WTC11 (cell line): ENCODE measurements around the gene GNPTG. TPM values are rescaled to one million over a fixed set of nuclear protein-coding genes. Genes with fewer than 3 reads are reported as not detected.

Source experiments
- ATAC-seq: fragments of 200-7000 bp; cut with Tn5 transposase; 2 replicates; pipeline ENCODE4 v1.10.0; 2021; ENCODE audit warnings: mild to moderate bottlenecking, moderate library complexity
- CTCF ChIA-PET: fragments of 300-600 bp; sonication (Branson Sonifier 250); formaldehyde crosslinking; loops from one replicate; lab custom pipeline; 2021; ENCODE audit warnings: antibody characterized with exemption; lab: Charles Lee
- POLR2A ChIA-PET: fragments of 350-600 bp; sonication (Branson Sonifier 250); formaldehyde crosslinking; loops from one replicate; lab custom pipeline; 2021; ENCODE audit warnings: antibody characterized with exemption; lab: Charles Lee
- DNase-seq: peaks from one replicate; pipeline ENCODE4 v3.0.0; 2021; ENCODE audit warnings: low spot score
- H3K27ac Mint-ChIP-seq: 2 replicates; pipeline ENCODE4 v1.8.0; 2021; ENCODE audit warnings: mixed read lengths
- H3K27me3 Mint-ChIP-seq: 2 replicates; pipeline ENCODE4 v1.8.0; 2021; ENCODE audit warnings: low read depth, mild to moderate bottlenecking, moderate library complexity, mixed read lengths
- H3K36me3 Mint-ChIP-seq: 2 replicates; pipeline ENCODE4 v1.8.0; 2021; ENCODE audit warnings: mixed read lengths
- H3K4me1 Mint-ChIP-seq: 2 replicates; pipeline ENCODE4 v1.8.0; 2022; ENCODE audit warnings: mixed read lengths
- H3K4me3 Mint-ChIP-seq: 2 replicates; pipeline ENCODE4 v1.8.0; 2021; ENCODE audit warnings: mild to moderate bottlenecking, moderate library complexity, mixed read lengths
- H3K9me3 Mint-ChIP-seq: 2 replicates; pipeline ENCODE4 v1.8.0; 2021; ENCODE audit warnings: mixed read lengths
- ATF1 ChIP-seq: sonication (generic); formaldehyde crosslinking; IDR thresholded peaks from 2 replicates; pipeline ENCODE4 v1.8.1; 2023; ENCODE audit warnings: mild to moderate bottlenecking, moderate library complexity, missing genetic modification reagents
- CTCF ChIP-seq: fragments of 200-600 bp; IDR thresholded peaks from 2 replicates; pipeline ENCODE4 v1.8.0; 2022; ENCODE audit warnings: antibody characterized with exemption
- E2F1 ChIP-seq: sonication (generic); formaldehyde crosslinking; IDR thresholded peaks from 2 replicates; pipeline ENCODE4 v1.8.0; 2022; ENCODE audit warnings: mild to moderate bottlenecking, missing genetic modification reagents
- E2F5 ChIP-seq: sonication (generic); formaldehyde crosslinking; IDR thresholded peaks from 2 replicates; pipeline ENCODE4 v1.8.1; 2022; ENCODE audit warnings: mild to moderate bottlenecking, moderate library complexity, missing genetic modification reagents
- ELF4 ChIP-seq: sonication (generic); formaldehyde crosslinking; IDR thresholded peaks from 2 replicates; pipeline ENCODE4 v1.8.1; 2022; ENCODE audit warnings: low read depth, mild to moderate bottlenecking, moderate library complexity, missing genetic modification reagents
- FOXK1 ChIP-seq: sonication (generic); formaldehyde crosslinking; IDR thresholded peaks from 2 replicates; pipeline ENCODE4 v1.8.0; 2022; ENCODE audit warnings: mild to moderate bottlenecking, moderate library complexity, missing genetic modification reagents
- GRHL2 ChIP-seq: fragments of 250-450 bp; sonication (Bioruptor Pico); IDR thresholded peaks from 2 replicates; pipeline ENCODE4 v1.8.0; 2022; ENCODE audit warnings: mild to moderate bottlenecking, moderate library complexity; ENCODE audit not compliant: insufficient replicate concordance, severe bottlenecking
- JUN ChIP-seq: sonication (generic); formaldehyde crosslinking; IDR thresholded peaks from 2 replicates; pipeline ENCODE4 v1.8.0; 2023; ENCODE audit warnings: mild to moderate bottlenecking, missing genetic modification reagents
- MXD4 ChIP-seq: fragments of 250-450 bp; sonication (Bioruptor Pico); IDR thresholded peaks from 2 replicates; pipeline ENCODE4 v1.8.0; 2021; ENCODE audit warnings: mild to moderate bottlenecking, moderate library complexity, borderline replicate concordance
- NFE2L1 ChIP-seq: sonication (generic); formaldehyde crosslinking; IDR thresholded peaks from 2 replicates; pipeline ENCODE4 v1.8.1; 2023; ENCODE audit warnings: missing genetic modification reagents
- NFYB ChIP-seq: sonication (generic); formaldehyde crosslinking; conservative IDR thresholded peaks from 2 replicates; pipeline ENCODE4 v1.8.0; 2022; ENCODE audit warnings: low read depth, missing genetic modification reagents
- NR2C2 ChIP-seq: sonication (generic); formaldehyde crosslinking; IDR thresholded peaks from 2 replicates; pipeline ENCODE4 v1.8.0; 2022; ENCODE audit warnings: mild to moderate bottlenecking, missing genetic modification reagents
- RELA ChIP-seq: sonication (generic); formaldehyde crosslinking; IDR thresholded peaks from 2 replicates; pipeline ENCODE4 v1.8.1; 2022; ENCODE audit warnings: missing genetic modification reagents, mild to moderate bottlenecking, borderline replicate concordance
- SMAD4 ChIP-seq: sonication (generic); formaldehyde crosslinking; IDR thresholded peaks from 2 replicates; pipeline ENCODE4 v1.8.0; 2022; ENCODE audit warnings: mild to moderate bottlenecking, missing genetic modification reagents
- TEAD1 ChIP-seq: sonication (generic); formaldehyde crosslinking; IDR thresholded peaks from 2 replicates; pipeline ENCODE4 v1.8.0; 2022; ENCODE audit warnings: mild to moderate bottlenecking, missing genetic modification reagents
- TP53 ChIP-seq: sonication (generic); formaldehyde crosslinking; IDR thresholded peaks from 2 replicates; pipeline ENCODE4 v1.8.1; 2023; ENCODE audit warnings: mild to moderate bottlenecking, missing genetic modification reagents
- ZNF263 ChIP-seq: sonication (generic); formaldehyde crosslinking; IDR thresholded peaks from 2 replicates; pipeline ENCODE4 v1.8.1; 2022; ENCODE audit warnings: low read depth, mild to moderate bottlenecking, moderate library complexity, missing genetic modification reagents
- ZNF281 ChIP-seq: sonication (generic); formaldehyde crosslinking; IDR thresholded peaks from 2 replicates; pipeline ENCODE4 v1.8.0; 2023; ENCODE audit warnings: mild to moderate bottlenecking, missing genetic modification reagents
- ZNF317 ChIP-seq: sonication (generic); formaldehyde crosslinking; IDR thresholded peaks from 2 replicates; pipeline ENCODE4 v1.8.1; 2023; ENCODE audit warnings: low read depth, mild to moderate bottlenecking, moderate library complexity, missing genetic modification reagents, borderline replicate concordance
- total RNA-seq: library from RNA; stranded (reverse); gene quantifications from 3 replicates; pipeline ENCODE4 v1.2.3, GENCODE V29; 2021
- TF ChIP-seq, protein P1 (sequence below): fragments of 250-450 bp; sonication (Bioruptor Pico); IDR thresholded peaks from 2 replicates; pipeline ENCODE4 v1.9.0; 2021; ENCODE audit warnings: mild to moderate bottlenecking
- TF ChIP-seq, protein P2 (sequence below): sonication (generic); formaldehyde crosslinking; IDR thresholded peaks from 2 replicates; pipeline ENCODE4 v1.8.1; 2022; ENCODE audit warnings: low read depth, missing genetic modification reagents, borderline replicate concordance
- TF ChIP-seq, protein P3 (sequence below): sonication (generic); formaldehyde crosslinking; IDR thresholded peaks from 2 replicates; pipeline ENCODE4 v1.8.0; 2022; ENCODE audit warnings: mild to moderate bottlenecking, missing genetic modification reagents

GNPTG gene
- total RNA-seq, 1 experiment from 2014 or later, result 35.9 TPM

DNA sequence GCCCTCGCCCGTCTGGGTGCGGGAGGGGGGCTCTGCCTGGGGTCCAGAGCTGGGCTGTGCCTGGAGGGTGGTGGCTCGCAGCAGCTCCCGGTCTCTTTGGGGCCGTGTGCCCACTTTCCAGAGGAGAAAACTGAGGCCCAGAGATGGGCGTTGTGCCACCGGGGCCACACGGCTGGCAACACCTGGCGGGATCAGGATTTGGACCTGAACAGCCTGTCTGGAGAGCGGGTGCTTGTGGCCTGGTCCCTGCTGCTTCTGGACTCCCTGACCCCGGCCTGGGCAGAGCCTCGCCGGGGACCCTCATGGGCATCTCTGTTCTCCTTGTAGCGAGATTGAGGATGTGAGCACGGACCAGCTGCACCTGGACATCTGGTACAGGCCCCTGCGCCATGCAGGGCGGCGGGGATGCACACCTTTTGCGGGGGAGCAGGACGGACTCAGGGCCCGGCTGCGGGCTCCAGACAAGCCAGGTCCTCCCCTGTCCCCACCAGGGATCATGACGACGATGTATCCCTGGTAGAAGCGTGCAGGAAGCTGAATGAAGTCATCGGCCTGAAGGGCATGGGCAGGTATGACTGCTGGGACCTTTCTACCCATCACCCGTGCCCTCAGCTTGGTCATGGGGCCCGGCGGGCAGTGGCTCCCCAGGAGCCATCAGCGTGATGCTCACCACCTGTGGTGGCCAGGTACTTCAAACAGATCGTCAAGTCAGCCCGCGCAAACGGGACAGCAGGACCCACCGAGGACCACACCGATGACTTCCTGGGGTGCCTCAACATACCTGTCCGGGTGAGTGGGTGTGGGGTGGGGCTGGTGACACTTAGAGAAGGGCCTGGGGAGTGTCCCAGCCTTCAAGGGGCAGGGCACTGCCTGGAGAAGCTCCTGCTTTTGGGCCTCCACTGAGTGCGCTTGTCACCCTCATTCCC is 10.0 kb upstream of the GNPTG start (continued):
- TF ChIP-seq TP53 (CRISPR knock-in tag) (no peak), ELF4 (CRISPR knock-in tag) (no peak), NR2C2 (CRISPR knock-in tag) (no peak), MXD4 (no peak), SMAD4 (CRISPR knock-in tag) (no peak), ZNF281 (CRISPR knock-in tag) (no peak), ZNF317 (CRISPR knock-in tag) (no peak), RELA (no peak), GRHL2 (CRISPR knock-in tag) (no peak), CTCF (no peak)

DNA sequence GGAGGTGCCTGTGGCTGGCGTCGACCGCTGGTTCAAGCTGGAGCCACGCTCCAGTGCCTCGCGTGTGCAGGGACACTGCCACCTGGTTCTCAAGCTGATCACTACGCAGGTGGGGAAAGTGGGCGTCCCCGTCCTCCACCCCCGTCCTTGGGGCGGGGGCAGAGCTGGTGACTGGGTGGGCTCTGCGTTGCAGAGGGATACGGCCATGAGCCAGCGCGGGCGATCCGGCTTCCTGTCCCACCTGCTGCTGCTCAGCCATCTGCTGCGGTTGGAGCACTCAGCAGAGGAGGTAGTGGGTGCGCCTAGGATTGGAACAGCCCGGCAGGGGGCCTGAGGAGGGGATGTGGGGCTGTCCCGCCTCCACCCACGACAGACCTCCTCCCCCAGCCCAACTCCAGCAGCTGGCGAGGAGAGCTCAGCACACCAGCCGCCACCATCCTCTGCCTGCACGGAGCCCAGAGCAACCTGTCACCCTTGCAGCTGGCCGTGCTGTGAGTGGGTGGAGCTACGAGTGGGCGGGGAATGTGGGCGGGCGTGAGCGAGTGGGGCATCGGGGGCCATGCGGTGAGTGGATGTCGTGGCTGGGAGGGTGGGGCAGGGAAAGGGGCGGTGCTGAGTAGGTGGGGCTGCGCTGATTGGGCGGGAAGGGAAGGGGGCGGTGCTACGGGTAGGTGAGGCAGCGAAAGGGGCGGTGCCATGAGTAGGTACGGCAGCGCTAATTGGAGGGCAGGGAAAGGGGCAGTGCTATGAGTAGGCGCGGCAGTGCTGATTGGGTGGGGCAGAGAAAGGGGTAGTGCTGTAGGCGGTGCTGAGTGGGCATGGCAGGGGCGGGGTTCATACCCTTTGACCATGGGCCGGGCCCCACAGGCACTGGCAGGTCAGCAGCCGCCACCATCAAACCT is 9.0 kb upstream of the GNPTG start:
- DNase-seq, result peak; percentile 98
- Mint-ChIP-seq H3K36me3 (no peaks in the 10 kb centered on the region), H3K27ac (peak overlapping the region; percentile 36; the same call in 1 of the 2 replicates), H3K4me3 (peak overlapping the region; percentile 71), H3K9me3 (no peaks in the 10 kb centered on the region), H3K27me3 (no peaks in the 10 kb centered on the region; the same call in 1 of the 2 replicates), H3K4me1 (peaks cover 4% of the 10 kb centered on the region)
- ChIA-PET CTCF (interaction anchor here (0.6 to 2.1 kb wide), 14 partner anchors 7 to 430 kb away, joined by 3 to 16 read pairs (median 4); partner anchors contain the start of genes BAIAP3, EME2, MAPK8IP3 and MRPS34), POLR2A (interaction anchor here (1.0 to 1.8 kb wide), 4 partner anchors 10 to 78 kb away, joined by 3 to 6 read pairs (median 4); partner anchors contain the start of genes BAIAP3, UBE2I and UQCC4)
- ATAC-seq, result peak; percentile 98
- TF ChIP-seq ZNF317 (CRISPR knock-in tag) (no peak), ZNF263 (no peak), E2F5 (no peak), ATF1 (no peak), NFE2L1 (CRISPR knock-in tag) (no peak), FOXK1 (CRISPR knock-in tag) (no peak), JUN (no peak), TEAD1 (no peak), NFYB (peak; percentile 77), E2F1 (no peak)
- TF ChIP-seq, protein P1, sequence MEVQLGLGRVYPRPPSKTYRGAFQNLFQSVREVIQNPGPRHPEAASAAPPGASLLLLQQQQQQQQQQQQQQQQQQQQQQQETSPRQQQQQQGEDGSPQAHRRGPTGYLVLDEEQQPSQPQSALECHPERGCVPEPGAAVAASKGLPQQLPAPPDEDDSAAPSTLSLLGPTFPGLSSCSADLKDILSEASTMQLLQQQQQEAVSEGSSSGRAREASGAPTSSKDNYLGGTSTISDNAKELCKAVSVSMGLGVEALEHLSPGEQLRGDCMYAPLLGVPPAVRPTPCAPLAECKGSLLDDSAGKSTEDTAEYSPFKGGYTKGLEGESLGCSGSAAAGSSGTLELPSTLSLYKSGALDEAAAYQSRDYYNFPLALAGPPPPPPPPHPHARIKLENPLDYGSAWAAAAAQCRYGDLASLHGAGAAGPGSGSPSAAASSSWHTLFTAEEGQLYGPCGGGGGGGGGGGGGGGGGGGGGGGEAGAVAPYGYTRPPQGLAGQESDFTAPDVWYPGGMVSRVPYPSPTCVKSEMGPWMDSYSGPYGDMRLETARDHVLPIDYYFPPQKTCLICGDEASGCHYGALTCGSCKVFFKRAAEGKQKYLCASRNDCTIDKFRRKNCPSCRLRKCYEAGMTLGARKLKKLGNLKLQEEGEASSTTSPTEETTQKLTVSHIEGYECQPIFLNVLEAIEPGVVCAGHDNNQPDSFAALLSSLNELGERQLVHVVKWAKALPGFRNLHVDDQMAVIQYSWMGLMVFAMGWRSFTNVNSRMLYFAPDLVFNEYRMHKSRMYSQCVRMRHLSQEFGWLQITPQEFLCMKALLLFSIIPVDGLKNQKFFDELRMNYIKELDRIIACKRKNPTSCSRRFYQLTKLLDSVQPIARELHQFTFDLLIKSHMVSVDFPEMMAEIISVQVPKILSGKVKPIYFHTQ (CRISPR knock-in tag), result no peak
- TF ChIP-seq, protein P2, sequence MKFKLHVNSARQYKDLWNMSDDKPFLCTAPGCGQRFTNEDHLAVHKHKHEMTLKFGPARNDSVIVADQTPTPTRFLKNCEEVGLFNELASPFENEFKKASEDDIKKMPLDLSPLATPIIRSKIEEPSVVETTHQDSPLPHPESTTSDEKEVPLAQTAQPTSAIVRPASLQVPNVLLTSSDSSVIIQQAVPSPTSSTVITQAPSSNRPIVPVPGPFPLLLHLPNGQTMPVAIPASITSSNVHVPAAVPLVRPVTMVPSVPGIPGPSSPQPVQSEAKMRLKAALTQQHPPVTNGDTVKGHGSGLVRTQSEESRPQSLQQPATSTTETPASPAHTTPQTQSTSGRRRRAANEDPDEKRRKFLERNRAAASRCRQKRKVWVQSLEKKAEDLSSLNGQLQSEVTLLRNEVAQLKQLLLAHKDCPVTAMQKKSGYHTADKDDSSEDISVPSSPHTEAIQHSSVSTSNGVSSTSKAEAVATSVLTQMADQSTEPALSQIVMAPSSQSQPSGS (CRISPR knock-in tag), result no peak
- TF ChIP-seq, protein P3, sequence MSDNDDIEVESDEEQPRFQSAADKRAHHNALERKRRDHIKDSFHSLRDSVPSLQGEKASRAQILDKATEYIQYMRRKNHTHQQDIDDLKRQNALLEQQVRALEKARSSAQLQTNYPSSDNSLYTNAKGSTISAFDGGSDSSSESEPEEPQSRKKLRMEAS, result 0 out of 2 replicates have a peak, but pooled peaks have one; percentile 37
